GM19467 (cell line): ENCODE results near the gene HSPA1B.

Experiments
- ATAC-seq: cut with Tn5 transposase; IDR thresholded peaks from one replicate; pipeline ENCODE4 v1.9.1; 2021; ENCODE audit warnings: mild to moderate bottlenecking, moderate library complexity; ENCODE audit not compliant: unreplicated experiment

The HSPA1B gene

DNA sequence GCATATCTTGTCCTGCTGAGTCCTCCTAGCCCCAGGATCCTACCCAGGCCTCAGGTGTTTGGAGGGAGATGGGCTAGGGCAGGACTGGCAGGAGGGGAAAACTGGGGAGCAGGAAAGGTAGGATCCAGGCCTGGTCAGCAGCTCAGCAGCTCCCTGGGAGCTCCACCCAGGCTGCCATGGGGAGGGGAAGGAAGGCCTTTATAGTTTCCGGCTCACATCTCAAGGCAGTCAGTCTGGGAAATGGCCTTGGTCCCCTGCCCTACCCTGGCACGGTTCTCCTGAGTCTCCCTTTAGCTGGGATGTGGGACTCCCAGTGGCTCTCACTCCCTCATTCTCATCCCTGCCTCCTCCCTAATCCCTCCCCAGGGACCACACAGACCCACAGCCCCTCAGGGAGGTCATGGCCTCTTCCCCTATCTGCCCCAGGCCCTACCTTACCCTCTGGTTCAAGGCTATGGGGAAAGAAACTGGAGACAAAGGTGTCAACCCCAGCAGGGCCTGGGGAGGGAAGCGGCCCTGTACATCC is 49.6 kb downstream of the HSPA1B start:
- no peak for ATAC-seq

DNA sequence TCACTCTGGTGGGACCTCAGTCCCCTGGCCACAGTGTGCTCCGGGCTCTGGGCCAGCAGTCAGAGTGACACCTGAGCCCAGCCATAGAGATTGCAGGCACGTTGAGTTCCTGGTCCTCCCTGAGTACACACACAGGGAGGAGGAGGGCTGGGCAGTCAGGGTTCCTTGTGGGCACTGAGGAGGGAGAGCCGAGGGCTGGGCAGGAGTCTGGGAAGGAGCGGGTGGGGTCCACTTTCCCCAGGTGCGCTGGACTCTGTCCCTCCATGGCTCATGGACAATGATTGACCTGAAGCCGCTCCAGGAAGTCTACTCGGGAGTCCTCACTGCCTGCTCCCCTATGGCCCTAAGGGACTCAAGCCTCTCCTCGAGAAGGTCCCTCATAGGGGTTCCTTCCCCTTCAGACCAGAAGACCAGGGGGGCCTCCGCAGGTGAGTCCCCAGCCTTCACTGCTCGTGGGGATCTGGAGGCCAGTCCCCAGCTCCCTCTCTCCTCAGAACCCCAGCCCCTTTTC is 50.2 kb downstream of the HSPA1B start:
- ATAC-seq = no peak

DNA sequence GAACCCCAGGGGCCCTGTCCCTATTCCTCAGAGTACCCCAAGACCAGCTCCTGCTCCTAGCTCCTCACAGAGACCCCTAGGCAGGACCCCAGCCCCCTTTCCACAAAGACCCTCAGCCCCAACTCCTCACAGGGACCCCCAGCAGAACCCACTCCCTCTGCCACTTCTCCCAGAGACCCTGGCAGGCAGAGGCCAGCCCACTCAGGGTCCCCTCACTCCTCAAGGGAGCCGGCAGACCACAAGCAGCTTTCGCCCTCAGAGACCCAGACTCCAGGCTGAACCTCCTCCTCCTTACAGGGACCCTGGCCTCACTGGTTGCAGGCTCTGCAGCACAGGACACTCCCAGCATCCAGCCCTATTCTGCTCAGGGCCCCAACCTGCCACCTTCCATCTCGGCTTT is 50.7 kb downstream of the HSPA1B start:
- ATAC-seq = no peak

DNA sequence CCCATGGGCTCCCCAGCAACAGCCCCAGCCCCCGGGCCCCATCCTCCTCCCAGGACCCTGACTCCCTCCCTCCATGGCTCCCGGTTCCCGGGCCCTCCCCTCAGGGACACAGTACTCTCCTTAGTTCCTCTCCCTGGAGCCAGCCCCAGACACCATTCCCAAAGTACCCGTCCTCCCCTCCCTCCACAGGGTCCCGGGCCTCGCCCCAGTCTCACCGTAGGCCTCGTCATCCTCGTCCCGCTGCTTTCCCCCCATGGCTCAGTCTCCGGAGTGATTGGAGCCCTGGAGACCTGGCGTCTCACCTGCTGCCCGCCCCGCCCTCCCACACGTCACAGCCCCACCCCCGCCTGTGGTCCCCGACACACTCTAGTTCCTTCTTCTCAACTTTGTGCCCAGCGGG is 51.2 kb downstream of the HSPA1B start, which contains the start of gene SLC44A4:
TSS of gene SLC44A4 (minus strand) at position 272 of the 400 bp plus-strand sequence. CDS start at position 255, 17 bp downstream.
- ATAC-seq = no peak

DNA sequence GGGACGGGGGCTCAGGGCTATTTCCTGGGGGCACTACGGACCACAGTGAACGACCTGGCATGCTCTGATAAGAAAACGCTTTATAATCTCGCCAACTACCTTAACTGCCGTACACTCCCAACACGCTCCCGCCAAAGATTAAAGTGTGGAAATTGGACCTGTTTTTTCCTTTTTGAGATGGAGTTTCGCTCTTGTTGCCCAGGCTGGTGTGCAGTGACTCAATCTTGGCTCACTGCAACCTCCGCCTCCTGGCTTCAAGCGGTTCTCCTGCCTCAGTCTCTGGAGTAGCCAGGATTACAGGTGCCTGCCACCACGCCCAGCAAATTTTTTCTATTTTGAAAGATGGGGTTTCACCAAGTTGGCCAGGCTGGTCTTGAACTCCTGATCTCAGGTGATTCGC is 51.6 kb downstream of the HSPA1B start:
- ATAC-seq = no peak
